Tibial artery (tissue), 4 donors: ENCODE data around the gene GATAD2A.

Experiments
- DNase-seq, 2 donors: peaks; one replicate each; pipeline ENCODE4 v3.0.0-alpha.2; 2019
- H3K27ac ChIP-seq, 2 donors: fragments of 200-600 bp; sonication (generic) in 1 of 2; 1 replicate in 1 of 2; 2 replicates in 1 of 2; pipeline ENCODE4 v1.5.1; 2018 to 2019; ENCODE audit warnings: mild to moderate bottlenecking in 1 of 2
- H3K27me3 ChIP-seq, 2 donors: fragments of 200-600 bp; sonication (generic) in 1 of 2; one replicate each; pipeline versions ENCODE4 v1.5.1 to v1.6.0; 2016 to 2019
- H3K36me3 ChIP-seq, 3 donors: fragments of 200-600 bp; sonication (generic) in 2 of 3; one replicate each; pipeline ENCODE4 v1.5.1; 2016 to 2019; ENCODE audit warnings: mild to moderate bottlenecking in 2 of 3
- H3K4me1 ChIP-seq, 4 donors: fragments of 200-600 bp; sonication (generic) in 2 of 4; 1 replicate in 3 of 4; 2 replicates in 1 of 4; pipeline ENCODE4 v1.5.1; 2016 to 2019
- H3K4me3 ChIP-seq, 2 donors: fragments of 200-600 bp; sonication (generic) in 1 of 2; 1 replicate in 1 of 2; 2 replicates in 1 of 2; pipeline ENCODE4 v1.5.1; 2018 to 2019; ENCODE audit warnings: mild to moderate bottlenecking in 2 of 2
- H3K9me3 ChIP-seq, 3 donors: fragments of 200-600 bp; sonication (generic) in 1 of 3; one replicate each; pipeline ENCODE4 v1.5.1; 2016 to 2019
- CTCF ChIP-seq, 2 experiments: fragments of 200-600 bp in 1 of 2; fragments of 450-650 bp in 1 of 2; IDR thresholded peaks; one replicate each; pipeline ENCODE4 v1.5.1; 2017 to 2019; ENCODE audit warnings: antibody characterized with exemption in 2 of 2, mild to moderate bottlenecking in 1 of 2, moderate library complexity in 1 of 2
- intact Hi-C: fragments of 100-400 bp; cut with DNase I; formaldehyde crosslinking; loops from one replicate; pipeline ENCODE4 v1.15.0; 2023; ENCODE audit warnings: low total_unique reads

Gene GATAD2A

GRCh38 chr19:19443283-19443682 is 37.8 kb downstream of the GATAD2A start:
- intact Hi-C loops = no loop called here
- no peak overlapping the region for H3K27ac ChIP-seq
- no peaks in the 10 kb centered on the region for H3K27me3 ChIP-seq
- no peaks in the 10 kb centered on the region for H3K9me3 ChIP-seq
- no peaks in the 10 kb centered on the region for H3K36me3 ChIP-seq
- DNase-seq = no peak
- H3K4me1 ChIP-seq = peaks cover 0 to 26% (median 16%) of the 10 kb centered on the region in 4 donors
- no peak for TF ChIP-seq CTCF (IDR thresholded peaks at IDR 0.05)
- no peak overlapping the region for H3K4me3 ChIP-seq

- H3K9me3 ChIP-seq = no peaks in the 10 kb centered on the region
- peaks cover 0 to 26% (median 17%) of the 10 kb centered on the region in 4 donors for H3K4me1 ChIP-seq
- no peaks in the 10 kb centered on the region for H3K36me3 ChIP-seq
- no peak overlapping the region for H3K4me3 ChIP-seq
- intact Hi-C loops = no loop called here
- no peak for DNase-seq
- TF ChIP-seq CTCF (IDR thresholded peaks at IDR 0.05) = no peak
- peak overlapping the region in 1 of 2 donors; percentile 12 for H3K27ac ChIP-seq
- H3K27me3 ChIP-seq = no peaks in the 10 kb centered on the region
These were observed 38.6 kb downstream of the GATAD2A start for GRCh38 chr19:19443902-19444680.

- intact Hi-C loops = no loop called here
- H3K27ac ChIP-seq = peak overlapping the region in 1 of 2 donors; percentile 12
These were observed 39.2 kb downstream of the GATAD2A start for GRCh38 chr19:19444681-19445155.

GRCh38 chr19:19445288-19445687 is 39.8 kb downstream of the GATAD2A start:
- no peaks in the 10 kb centered on the region for H3K27me3 ChIP-seq
- no peak for DNase-seq
- H3K4me1 ChIP-seq = peaks cover 0 to 26% (median 17%) of the 10 kb centered on the region in 4 donors
- H3K36me3 ChIP-seq = no peaks in the 10 kb centered on the region
- no peaks in the 10 kb centered on the region for H3K9me3 ChIP-seq
- H3K4me3 ChIP-seq = no peak overlapping the region
- H3K27ac ChIP-seq = peak overlapping the region in 1 of 2 donors; percentile 12
- intact Hi-C loops = no loop called here
- TF ChIP-seq CTCF (IDR thresholded peaks at IDR 0.05) = no peak

More at GRCh38 chr19:19444681-19445155, 39.2 kb downstream of the GATAD2A start:
- H3K36me3 ChIP-seq = no peaks in the 10 kb centered on the region
- no peaks in the 10 kb centered on the region for H3K9me3 ChIP-seq
- TF ChIP-seq CTCF (IDR thresholded peaks at IDR 0.05) = no peak
- no peak for DNase-seq
- H3K4me3 ChIP-seq = no peak overlapping the region
- H3K27me3 ChIP-seq = no peaks in the 10 kb centered on the region
- peaks cover 0 to 26% (median 17%) of the 10 kb centered on the region in 4 donors for H3K4me1 ChIP-seq

- Histone ChIP-seq H3K27ac (no peak overlapping the region), H3K9me3 (no peaks in the 10 kb centered on the region), H3K27me3 (no peaks in the 10 kb centered on the region), H3K36me3 (no peaks in the 10 kb centered on the region), H3K4me3 (no peak overlapping the region), H3K4me1 (peaks cover 0 to 26% (median 17%) of the 10 kb centered on the region in 4 donors)
- no peak for TF ChIP-seq CTCF (IDR thresholded peaks at IDR 0.05)
- intact Hi-C loops = no loop called here
- DNase-seq = no peak
These were observed 40.5 kb downstream of the GATAD2A start for GRCh38 chr19:19445911-19446361.
